HEK293T (cell line): ENCODE data around the gene TSEN34.

Experiments
- FOXA1 ChIP-seq: fragments of 450-650 bp; IDR thresholded peaks from 2 replicates; pipeline ENCODE4 v1.6.1; 2016; ENCODE audit warnings: mild to moderate bottlenecking
- L3MBTL2 ChIP-seq: fragments of 450-650 bp; conservative IDR thresholded peaks from 2 replicates; pipeline ENCODE4 v1.6.1; 2016; ENCODE audit warnings: mild to moderate bottlenecking
- SP1 ChIP-seq: fragments of 450-650 bp; IDR thresholded peaks from 2 replicates; pipeline ENCODE4 v1.6.1; 2017

- no peak for TF ChIP-seq FOXA1
- no peak for TF ChIP-seq SP1
- no peak for TF ChIP-seq L3MBTL2
Measured at GRCh38 chr19:54209058-54209810, 18.1 kb downstream of the TSEN34 start.
